Measurements from ENCODE around the gene PRSS12.

DNA sequence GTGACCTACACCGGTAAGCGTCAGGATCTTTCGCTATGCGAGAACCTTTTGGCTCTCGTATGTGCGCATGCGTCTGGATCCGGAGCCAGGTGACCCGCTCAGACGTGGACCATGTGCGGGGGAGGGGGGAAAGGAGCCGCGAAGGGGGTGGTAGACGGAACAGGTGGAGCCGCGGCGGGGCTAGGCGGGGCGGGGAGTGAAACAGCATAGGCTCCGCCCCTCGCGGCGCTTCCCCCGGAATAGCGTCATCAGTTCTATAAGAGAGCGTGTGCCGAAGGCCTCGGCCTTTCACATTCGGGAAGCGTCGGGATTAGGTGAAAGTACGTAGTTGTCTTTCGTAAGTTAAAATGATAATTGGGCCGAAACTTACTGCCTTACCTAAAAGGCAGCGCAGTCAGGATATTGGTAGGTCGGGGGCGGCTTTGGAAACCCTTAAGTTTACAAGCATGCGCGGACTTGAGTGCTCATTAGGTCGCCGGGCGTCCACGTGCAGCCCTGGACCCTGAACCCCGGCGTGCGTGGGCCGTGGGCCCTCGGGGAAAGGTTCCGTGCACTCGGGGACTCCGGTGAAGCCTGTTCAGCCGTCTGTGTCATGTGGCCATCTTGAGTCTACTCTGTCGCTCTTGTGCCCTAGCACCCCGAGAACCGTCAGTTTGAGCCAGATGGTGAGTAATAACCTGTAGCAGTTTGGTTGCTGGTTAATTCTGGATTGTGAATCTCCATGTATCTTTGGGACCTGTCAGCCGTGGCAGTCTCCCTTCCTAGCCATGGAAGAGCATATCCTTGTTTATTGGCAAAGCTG is 74.1 kb downstream of the PRSS12 start:
- TF ChIP-seq, protein P1, sequence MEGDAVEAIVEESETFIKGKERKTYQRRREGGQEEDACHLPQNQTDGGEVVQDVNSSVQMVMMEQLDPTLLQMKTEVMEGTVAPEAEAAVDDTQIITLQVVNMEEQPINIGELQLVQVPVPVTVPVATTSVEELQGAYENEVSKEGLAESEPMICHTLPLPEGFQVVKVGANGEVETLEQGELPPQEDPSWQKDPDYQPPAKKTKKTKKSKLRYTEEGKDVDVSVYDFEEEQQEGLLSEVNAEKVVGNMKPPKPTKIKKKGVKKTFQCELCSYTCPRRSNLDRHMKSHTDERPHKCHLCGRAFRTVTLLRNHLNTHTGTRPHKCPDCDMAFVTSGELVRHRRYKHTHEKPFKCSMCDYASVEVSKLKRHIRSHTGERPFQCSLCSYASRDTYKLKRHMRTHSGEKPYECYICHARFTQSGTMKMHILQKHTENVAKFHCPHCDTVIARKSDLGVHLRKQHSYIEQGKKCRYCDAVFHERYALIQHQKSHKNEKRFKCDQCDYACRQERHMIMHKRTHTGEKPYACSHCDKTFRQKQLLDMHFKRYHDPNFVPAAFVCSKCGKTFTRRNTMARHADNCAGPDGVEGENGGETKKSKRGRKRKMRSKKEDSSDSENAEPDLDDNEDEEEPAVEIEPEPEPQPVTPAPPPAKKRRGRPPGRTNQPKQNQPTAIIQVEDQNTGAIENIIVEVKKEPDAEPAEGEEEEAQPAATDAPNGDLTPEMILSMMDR (IDR thresholded peaks at IDR 0.05; ENCODE audit: insufficient read depth, low read length): no peak
- TF ChIP-seq SPI1 (IDR thresholded peaks at IDR 0.05; ENCODE audit: borderline replicate concordance, low read depth): no peak
- TF ChIP-seq POLR2AphosphoS5 (IDR thresholded peaks at IDR 0.05; ENCODE audit: low read depth): peak; percentile 98
- TF ChIP-seq, protein P2, sequence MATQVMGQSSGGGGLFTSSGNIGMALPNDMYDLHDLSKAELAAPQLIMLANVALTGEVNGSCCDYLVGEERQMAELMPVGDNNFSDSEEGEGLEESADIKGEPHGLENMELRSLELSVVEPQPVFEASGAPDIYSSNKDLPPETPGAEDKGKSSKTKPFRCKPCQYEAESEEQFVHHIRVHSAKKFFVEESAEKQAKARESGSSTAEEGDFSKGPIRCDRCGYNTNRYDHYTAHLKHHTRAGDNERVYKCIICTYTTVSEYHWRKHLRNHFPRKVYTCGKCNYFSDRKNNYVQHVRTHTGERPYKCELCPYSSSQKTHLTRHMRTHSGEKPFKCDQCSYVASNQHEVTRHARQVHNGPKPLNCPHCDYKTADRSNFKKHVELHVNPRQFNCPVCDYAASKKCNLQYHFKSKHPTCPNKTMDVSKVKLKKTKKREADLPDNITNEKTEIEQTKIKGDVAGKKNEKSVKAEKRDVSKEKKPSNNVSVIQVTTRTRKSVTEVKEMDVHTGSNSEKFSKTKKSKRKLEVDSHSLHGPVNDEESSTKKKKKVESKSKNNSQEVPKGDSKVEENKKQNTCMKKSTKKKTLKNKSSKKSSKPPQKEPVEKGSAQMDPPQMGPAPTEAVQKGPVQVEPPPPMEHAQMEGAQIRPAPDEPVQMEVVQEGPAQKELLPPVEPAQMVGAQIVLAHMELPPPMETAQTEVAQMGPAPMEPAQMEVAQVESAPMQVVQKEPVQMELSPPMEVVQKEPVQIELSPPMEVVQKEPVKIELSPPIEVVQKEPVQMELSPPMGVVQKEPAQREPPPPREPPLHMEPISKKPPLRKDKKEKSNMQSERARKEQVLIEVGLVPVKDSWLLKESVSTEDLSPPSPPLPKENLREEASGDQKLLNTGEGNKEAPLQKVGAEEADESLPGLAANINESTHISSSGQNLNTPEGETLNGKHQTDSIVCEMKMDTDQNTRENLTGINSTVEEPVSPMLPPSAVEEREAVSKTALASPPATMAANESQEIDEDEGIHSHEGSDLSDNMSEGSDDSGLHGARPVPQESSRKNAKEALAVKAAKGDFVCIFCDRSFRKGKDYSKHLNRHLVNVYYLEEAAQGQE (IDR thresholded peaks at IDR 0.05; ENCODE audit: insufficient replicate concordance, low read depth): peak; percentile 76
- TF ChIP-seq GABPA (IDR thresholded peaks at IDR 0.05; ENCODE audit: low read depth): no peak
